IgD-negative memory B cell (primary cell): ENCODE data around the gene AJAP1. TPM values are rescaled to one million over a fixed set of nuclear protein-coding genes. Genes with fewer than 3 reads are reported as not detected.

Experiments
- H3K27ac Mint-ChIP-seq, 3 donors: one replicate each; pipeline ENCODE4 v1.8.0; 2020 to 2022; ENCODE audit warnings: mild to moderate bottlenecking in 3 of 3, mixed read lengths in 3 of 3, moderate library complexity in 1 of 3
- H3K27me3 Mint-ChIP-seq: one replicate; pipeline ENCODE4 v1.8.0; 2021; ENCODE audit warnings: mixed read lengths
- H3K36me3 Mint-ChIP-seq: one replicate; pipeline ENCODE4 v1.8.0; 2020; ENCODE audit warnings: mild to moderate bottlenecking, mixed read lengths
- H3K4me1 Mint-ChIP-seq, 3 donors: one replicate each; pipeline ENCODE4 v1.8.0; 2020 to 2022; ENCODE audit warnings: mixed read lengths in 3 of 3, mild to moderate bottlenecking in 1 of 3
- H3K4me3 Mint-ChIP-seq, 4 donors: one replicate each; pipeline ENCODE4 v1.8.0; 2020 to 2022; ENCODE audit warnings: mild to moderate bottlenecking in 4 of 4, mixed read lengths in 4 of 4, moderate library complexity in 3 of 4
- H3K9me3 Mint-ChIP-seq, 3 donors: one replicate each; pipeline ENCODE4 v1.8.0; 2020 to 2021; ENCODE audit warnings: mixed read lengths in 3 of 3, mild to moderate bottlenecking in 1 of 3
- polyA plus RNA-seq: library from polyadenylated mRNA; unstranded; fragments of 300-500 nt; fragmentation: Illumina TruSeq; gene quantifications from one replicate; pipeline ENCODE4 v1.2.3, GENCODE V29; 2021

The AJAP1 gene
- polyA plus RNA-seq, 1 donor from 2014 or later, result not detected

GRCh38 chr1:4803335-4803734 lies 148.9 kb downstream of the AJAP1 start:
- Mint-ChIP-seq H3K36me3 (peaks cover 4% of the 10 kb centered on the region), H3K4me1 (peaks cover 0 to under 1% (median 0%) of the 10 kb centered on the region in 3 donors), H3K9me3 (peaks cover 5 to 17% (median 10%) of the 10 kb centered on the region in 3 donors), H3K4me3 (no peak overlapping the region), H3K27me3 (peaks cover 13% of the 10 kb centered on the region), H3K27ac (no peak overlapping the region)

- Mint-ChIP-seq H3K27ac (no peak overlapping the region), H3K27me3 (peaks cover 13% of the 10 kb centered on the region), H3K4me1 (peaks cover 0 to 2% (median 0%) of the 10 kb centered on the region in 3 donors), H3K36me3 (peaks cover 4% of the 10 kb centered on the region), H3K9me3 (peaks cover 5 to 13% (median 8%) of the 10 kb centered on the region in 3 donors), H3K4me3 (no peak overlapping the region)
These were observed 151.6 kb downstream of the AJAP1 start for GRCh38 chr1:4805987-4806386.

DNA sequence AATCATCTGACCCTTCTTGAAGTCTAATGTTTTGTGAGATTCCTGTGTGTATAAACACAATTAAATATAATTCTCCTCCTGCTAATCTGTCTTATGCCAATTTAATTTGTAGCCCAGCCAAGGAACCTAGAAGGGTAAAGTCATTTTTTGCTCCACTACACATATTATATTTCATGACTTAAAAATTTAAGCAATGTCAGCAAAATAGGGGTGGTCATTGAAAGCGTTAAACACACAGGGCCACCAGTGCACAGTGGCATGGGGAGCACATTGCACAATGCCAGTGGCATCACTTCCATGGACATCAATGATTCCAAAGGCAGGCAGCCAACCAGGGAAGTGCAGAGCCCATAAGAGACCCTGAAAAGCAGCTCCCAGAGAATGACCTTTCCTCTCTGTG lies 166.1 kb downstream of the AJAP1 start:
- Mint-ChIP-seq H3K27ac (no peak overlapping the region), H3K36me3 (peaks cover 3% of the 10 kb centered on the region), H3K4me1 (no peaks in the 10 kb centered on the region)

DNA sequence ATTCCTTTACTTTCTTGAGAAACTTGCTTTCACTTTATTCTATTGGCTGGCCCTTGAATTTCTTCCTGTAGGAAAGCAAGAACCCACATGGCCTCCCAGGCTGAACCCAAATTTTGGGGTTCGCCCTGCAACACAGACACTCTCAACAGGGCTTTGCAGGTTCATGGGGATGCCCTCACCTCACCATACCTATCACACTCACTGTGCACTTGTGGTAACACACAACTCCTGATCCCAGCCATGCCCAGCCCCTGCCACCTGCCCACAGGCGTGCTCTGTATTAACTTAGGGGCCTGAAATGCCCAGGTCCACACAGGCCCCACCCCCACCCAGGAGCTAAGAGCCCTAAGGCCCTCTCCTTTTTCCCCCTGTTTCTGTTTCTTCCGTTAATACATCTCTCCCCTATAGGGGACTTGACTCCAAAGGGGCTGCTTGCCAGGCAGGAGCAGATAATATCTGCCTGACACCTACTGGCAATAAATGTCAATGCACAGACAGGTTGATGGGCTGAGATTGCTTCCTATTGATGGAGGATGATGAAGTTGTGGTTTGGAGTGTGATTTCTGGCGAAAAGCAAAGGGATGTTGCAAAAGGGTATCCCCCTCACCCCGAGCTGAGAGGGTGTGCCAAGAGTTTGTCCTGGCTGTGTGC lies 171.5 kb downstream of the AJAP1 start:
- H3K36me3 Mint-ChIP-seq, result peaks cover 3% of the 10 kb centered on the region
- no peak overlapping the region for H3K4me3 Mint-ChIP-seq
- peaks cover 6% of the 10 kb centered on the region for H3K27me3 Mint-ChIP-seq
- no peak overlapping the region for H3K27ac Mint-ChIP-seq
- peaks cover 0 to 3% (median 0%) of the 10 kb centered on the region in 3 donors for H3K9me3 Mint-ChIP-seq
- peaks cover 0 to 2% (median 0%) of the 10 kb centered on the region in 3 donors for H3K4me1 Mint-ChIP-seq

More for the DNA sequence above, 166.1 kb downstream of the AJAP1 start:
- peaks cover 3 to 16% (median 11%) of the 10 kb centered on the region in 3 donors for H3K9me3 Mint-ChIP-seq
- H3K4me3 Mint-ChIP-seq, result no peak overlapping the region
- H3K27me3 Mint-ChIP-seq, result no peaks in the 10 kb centered on the region

DNA sequence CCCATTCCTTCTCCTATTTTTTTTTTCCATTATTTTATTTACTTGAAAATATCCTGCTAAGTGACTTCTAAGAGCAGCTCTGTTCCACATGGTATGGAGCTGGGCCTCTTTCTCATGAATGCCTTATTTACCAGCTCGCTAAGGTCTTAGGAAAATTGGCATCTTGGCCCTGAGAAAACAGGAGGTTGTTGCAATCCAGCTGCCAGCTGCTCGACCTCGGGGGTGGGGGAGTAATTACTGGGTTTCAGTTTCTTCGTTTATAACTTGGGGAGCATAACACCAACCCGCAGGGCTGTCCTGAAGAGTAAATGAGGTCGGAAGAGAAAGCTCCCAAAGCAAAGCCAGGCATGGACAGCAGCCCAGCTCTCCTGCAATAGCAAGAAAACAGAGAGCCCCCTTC lies 176.3 kb downstream of the AJAP1 start:
- Mint-ChIP-seq H3K27me3 (peaks cover 9% of the 10 kb centered on the region), H3K36me3 (no peaks in the 10 kb centered on the region), H3K4me1 (peaks cover 0 to 2% (median 0%) of the 10 kb centered on the region in 3 donors), H3K4me3 (no peak overlapping the region), H3K9me3 (peaks cover 0 to 6% (median 4%) of the 10 kb centered on the region in 3 donors), H3K27ac (no peak overlapping the region)

GRCh38 chr1:4836574-4836973 lies 182.2 kb downstream of the AJAP1 start:
- H3K27ac Mint-ChIP-seq, result no peak overlapping the region

DNA sequence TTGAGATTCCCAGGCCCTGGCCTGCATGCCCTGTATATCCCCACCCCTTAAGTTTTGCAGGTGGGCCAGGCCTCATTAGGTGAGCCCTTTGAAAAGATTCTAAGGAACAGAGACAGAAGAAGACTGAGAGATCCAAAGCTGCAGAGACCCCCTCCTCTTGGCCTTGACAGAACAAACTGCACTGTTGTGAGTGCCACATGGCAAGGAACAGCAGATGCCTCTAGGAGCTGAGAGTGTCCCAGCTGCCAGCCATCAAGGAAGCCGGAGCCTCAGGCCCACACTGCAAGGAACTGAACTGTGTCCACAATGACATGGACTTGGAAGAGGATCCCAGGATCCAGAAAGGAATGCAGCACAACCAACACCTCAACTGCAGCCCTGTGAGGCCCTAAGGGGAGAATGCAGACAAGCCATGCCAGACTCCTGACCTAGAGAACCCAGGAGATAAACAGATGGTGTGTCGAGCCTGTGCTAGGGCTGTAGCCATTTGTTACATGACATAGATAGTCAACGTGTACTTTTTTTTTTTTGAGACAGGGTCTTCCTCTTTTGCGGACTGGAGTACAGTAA lies 182.7 kb downstream of the AJAP1 start:
- no peaks in the 10 kb centered on the region for H3K4me1 Mint-ChIP-seq
- H3K36me3 Mint-ChIP-seq, result no peaks in the 10 kb centered on the region
- H3K27ac Mint-ChIP-seq, result no peak overlapping the region
- H3K27me3 Mint-ChIP-seq, result peaks cover 3% of the 10 kb centered on the region
- peaks cover 4 to 15% (median 14%) of the 10 kb centered on the region in 3 donors for H3K9me3 Mint-ChIP-seq
- H3K4me3 Mint-ChIP-seq, result no peak overlapping the region

More at GRCh38 chr1:4836574-4836973, 182.2 kb downstream of the AJAP1 start:
- no peak overlapping the region for H3K4me3 Mint-ChIP-seq
- H3K4me1 Mint-ChIP-seq, result no peaks in the 10 kb centered on the region
- peaks cover 4 to 15% (median 14%) of the 10 kb centered on the region in 3 donors for H3K9me3 Mint-ChIP-seq
- no peaks in the 10 kb centered on the region for H3K36me3 Mint-ChIP-seq
- peaks cover 3% of the 10 kb centered on the region for H3K27me3 Mint-ChIP-seq

DNA sequence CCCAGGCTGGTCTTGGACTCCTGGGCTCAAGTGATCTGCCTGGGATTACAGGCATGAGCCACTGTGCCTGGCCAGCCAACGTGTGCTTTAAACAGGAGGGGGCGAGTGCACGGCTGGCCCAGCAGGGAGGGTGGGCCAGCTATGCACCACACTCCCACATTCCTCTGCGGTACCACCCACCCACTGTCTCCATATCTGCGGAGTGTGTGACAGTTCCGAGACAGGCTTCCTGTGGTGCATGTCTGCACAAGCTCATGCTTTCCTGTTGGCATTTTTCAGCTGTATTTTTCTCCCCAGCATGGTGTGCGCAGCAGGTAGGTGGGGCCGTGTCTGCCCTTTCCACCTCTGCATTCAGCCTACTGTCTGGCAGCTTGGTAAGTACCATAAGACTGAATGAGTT lies 183.3 kb downstream of the AJAP1 start:
- Mint-ChIP-seq H3K27me3 (peaks cover under 1% of the 10 kb centered on the region), H3K36me3 (no peaks in the 10 kb centered on the region), H3K27ac (no peak overlapping the region), H3K4me1 (no peaks in the 10 kb centered on the region), H3K4me3 (no peak overlapping the region), H3K9me3 (peaks cover 4 to 15% (median 14%) of the 10 kb centered on the region in 3 donors)

DNA sequence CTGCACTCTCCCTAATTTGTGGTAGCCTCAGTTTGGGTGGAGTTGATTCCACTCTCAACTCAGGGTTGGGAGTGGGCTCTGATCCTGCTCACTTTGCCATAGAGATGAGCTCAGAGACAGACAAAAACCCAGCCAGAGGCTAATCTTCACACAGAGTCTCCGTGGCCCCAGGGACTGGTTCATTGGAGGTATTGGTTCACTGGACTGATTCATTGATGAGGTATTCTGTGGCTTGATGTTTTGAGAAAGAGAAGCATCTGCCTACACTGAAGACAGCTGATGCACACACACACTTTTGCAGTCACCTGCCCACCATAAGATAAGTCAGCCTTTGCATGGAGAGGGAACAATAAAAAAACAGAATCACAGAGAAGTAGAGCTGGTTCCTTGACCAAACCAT lies 183.8 kb downstream of the AJAP1 start:
- H3K27me3 Mint-ChIP-seq, result no peaks in the 10 kb centered on the region
- H3K4me1 Mint-ChIP-seq, result no peaks in the 10 kb centered on the region
- H3K27ac Mint-ChIP-seq, result peak overlapping the region in 1 of 3 donors; percentile 71
- peaks cover 4 to 15% (median 14%) of the 10 kb centered on the region in 3 donors for H3K9me3 Mint-ChIP-seq
- no peak overlapping the region for H3K4me3 Mint-ChIP-seq
- H3K36me3 Mint-ChIP-seq, result no peaks in the 10 kb centered on the region
